ENCODE results near the gene CLEC16A.

The CLEC16A gene

GRCh38 chr16:11145173-11145818, 200.9 kb downstream of the CLEC16A start:
- peak; percentile 16 for DNase-seq

GRCh38 chr16:11145819-11146211, 201.5 kb downstream of the CLEC16A start:
- DNase-seq = no peak

- no peak for DNase-seq
Measured at GRCh38 chr16:11147033-11147753, 202.8 kb downstream of the CLEC16A start.

GRCh38 chr16:11147754-11148444, 203.5 kb downstream of the CLEC16A start:
- no peak for DNase-seq

GRCh38 chr16:11149011-11149616, 204.8 kb downstream of the CLEC16A start:
- peak; percentile 31 for DNase-seq

GRCh38 chr16:11150190-11150589, 205.8 kb downstream of the CLEC16A start:
- no peak for DNase-seq

GRCh38 chr16:11151156-11151884, 207.0 kb downstream of the CLEC16A start:
- no peak for DNase-seq

GRCh38 chr16:11151885-11152629, 207.7 kb downstream of the CLEC16A start:
- no peak for DNase-seq

GRCh38 chr16:11152677-11153331, 208.4 kb downstream of the CLEC16A start:
- DNase-seq = no peak

GRCh38 chr16:11155284-11155806, 211.0 kb downstream of the CLEC16A start:
- peak; percentile 82 for DNase-seq

- DNase-seq = no peak
Measured at GRCh38 chr16:11156401-11156800, 212.0 kb downstream of the CLEC16A start.

- no peak for DNase-seq
Measured at GRCh38 chr16:11157143-11157542, 212.8 kb downstream of the CLEC16A start.

GRCh38 chr16:11158018-11158417, 213.7 kb downstream of the CLEC16A start:
- DNase-seq = no peak

- no peak for DNase-seq
Measured at GRCh38 chr16:11159282-11159681, 214.9 kb downstream of the CLEC16A start.

GRCh38 chr16:11160676-11161115, 216.3 kb downstream of the CLEC16A start:
- DNase-seq = no peak

GRCh38 chr16:11161439-11161838, 217.1 kb downstream of the CLEC16A start:
- no peak for DNase-seq

- DNase-seq = no peak
Measured at GRCh38 chr16:11161974-11162373, 217.6 kb downstream of the CLEC16A start.

GRCh38 chr16:11162586-11163268, 218.4 kb downstream of the CLEC16A start:
- no peak for DNase-seq

- DNase-seq = no peak
Measured at GRCh38 chr16:11163761-11164261, 219.4 kb downstream of the CLEC16A start.
